NCI-H1436 treated with DMSO at 0.1 percent for 48 hours (cell line): Measurements from ENCODE around the gene C5orf47.
"Not testable (repeated sequence)": the region's sequence is repeated elsewhere in the genome, so short reads cannot be mapped to it uniquely, and the experiment has no call there.

Source experiments
- DNase-seq: peaks from one replicate; lab custom pipeline; 2025; lab: John Stamatoyannopoulos, UW

C5orf47 gene

GRCh38 chr5:173970878-173971650 lies 17.9 kb upstream of the C5orf47 start:
- no peak for DNase-seq

GRCh38 chr5:173971681-173972345 lies 17.2 kb upstream of the C5orf47 start:
- DNase-seq: no peak

GRCh38 chr5:173972607-173972924 lies 16.4 kb upstream of the C5orf47 start:
- no peak for DNase-seq

DNA sequence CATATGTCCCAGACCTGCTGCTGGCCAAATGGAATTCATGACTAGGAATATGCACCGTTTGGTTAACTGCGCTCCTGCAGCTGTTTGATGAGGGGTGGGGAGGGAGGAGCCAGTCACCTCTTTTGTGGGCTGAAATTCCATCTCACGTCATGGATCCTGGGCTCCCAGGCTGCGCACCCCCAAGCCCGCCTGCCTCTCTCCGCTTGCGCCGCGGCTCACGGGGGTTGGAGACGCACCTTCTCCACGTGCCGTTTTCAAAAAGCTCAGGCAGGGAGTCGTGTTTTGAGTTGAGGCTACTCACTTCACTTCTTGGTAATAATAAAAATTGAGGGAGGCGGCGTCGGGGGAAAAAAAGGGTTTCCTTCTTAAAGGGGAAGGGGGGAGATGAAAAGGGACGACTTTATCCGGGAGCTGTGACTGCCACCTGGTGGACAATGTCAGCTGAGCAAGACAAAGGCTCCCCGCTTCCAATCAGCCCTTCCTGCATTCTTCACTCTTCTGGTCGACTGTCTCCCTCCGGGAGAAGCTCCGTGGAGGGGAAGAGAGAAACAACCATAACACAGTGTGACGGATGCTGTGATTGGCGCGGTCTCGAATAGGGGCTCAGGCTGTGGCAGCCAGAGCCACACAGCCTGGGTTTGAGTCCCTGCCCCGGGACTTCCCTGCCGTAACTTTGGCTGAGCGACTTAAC lies 15.9 kb upstream of the C5orf47 start:
- DNase-seq: no peak

DNA sequence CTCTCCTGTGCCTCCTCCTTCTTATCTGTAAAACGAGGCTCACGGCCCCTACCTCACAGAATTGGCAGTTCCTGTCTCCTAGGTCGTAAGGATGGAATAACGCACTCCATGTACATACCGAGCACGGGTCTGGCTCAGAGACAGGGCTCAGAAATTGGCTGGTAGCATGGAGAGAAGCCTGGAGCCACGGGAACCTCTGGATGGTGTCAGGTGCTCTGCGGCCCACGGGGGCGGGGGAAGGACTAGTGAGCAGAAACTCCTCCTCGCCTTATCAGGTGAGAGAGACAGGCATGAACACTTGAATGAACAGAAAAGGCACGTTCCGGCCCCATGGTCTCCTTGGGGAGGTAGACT lies 15.4 kb upstream of the C5orf47 start:
- no peak for DNase-seq

- DNase-seq: no peak
These were observed 14.2 kb upstream of the C5orf47 start for GRCh38 chr5:173974688-173975239.

DNA sequence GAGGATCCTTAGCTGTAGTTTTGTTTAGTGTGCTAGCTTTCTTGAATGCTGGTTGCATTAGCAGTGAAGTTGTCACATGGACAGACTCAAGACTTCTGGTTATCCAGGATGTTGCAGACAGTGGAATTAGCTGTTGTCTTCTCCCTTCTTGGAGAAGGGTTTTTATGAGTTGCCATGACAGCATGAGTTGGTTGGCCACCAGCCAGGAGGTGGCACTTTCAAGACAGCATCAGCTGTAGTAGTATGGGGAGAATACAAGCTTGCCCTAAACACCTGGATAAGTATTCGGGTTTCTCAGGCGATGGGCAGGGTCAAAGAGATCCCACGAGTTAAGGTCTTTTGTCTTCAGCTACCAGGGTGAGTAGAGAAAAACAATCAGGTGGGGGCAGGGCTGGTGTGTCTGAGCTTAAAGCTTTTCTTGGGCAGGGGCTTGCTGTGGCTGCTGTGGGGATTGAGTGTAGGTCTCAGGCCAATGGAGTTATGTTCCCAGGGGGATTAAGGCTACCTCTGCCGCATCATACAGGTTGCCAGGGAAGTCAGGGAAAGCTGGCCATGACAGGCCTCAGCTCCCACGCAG lies 7.7 kb upstream of the C5orf47 start:
- no peak for DNase-seq

DNA sequence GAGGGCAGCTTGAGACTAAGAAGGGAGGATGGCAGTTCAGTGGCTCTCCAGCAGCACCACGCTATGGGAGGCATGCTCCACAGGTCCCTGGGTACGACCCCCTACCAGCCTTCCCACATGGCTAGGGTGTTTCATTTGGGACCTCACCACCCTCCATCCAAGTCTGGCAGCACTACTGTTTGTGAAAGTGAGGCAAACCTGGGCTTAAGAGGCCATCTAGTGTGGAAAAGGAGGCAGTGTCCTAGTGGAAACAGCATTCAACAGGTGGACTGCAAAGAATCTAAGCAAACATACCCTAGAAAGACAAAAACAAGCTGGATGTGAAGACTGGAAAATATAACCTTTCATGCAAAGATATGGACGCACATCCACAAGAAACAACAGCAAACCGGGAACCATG lies 4.8 kb upstream of the C5orf47 start:
- DNase-seq: no peak

GRCh38 chr5:173989432-173990082 lies 587 bp downstream of the C5orf47 start:
- DNase-seq: no peak

DNA sequence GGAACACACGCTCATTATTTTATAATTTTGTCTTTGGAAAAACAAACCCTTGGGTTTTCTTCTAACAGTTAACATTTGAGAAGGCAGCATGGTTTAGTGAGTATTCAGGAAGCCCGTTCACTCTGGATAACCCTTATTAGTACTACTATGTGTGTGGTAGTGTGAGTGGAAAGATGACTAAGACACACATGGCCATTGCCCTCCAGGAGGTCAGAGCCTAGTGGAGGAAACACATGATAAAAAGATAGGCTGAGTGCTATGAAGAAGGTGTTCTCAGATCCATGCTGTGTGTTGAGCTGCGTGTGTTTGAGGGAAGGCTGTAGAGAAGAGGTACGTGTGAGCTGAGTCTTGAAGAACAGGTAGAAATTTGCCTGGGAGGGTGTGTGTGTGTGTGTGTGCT lies 8.4 kb downstream of the C5orf47 start:
- DNase-seq: no peak

DNA sequence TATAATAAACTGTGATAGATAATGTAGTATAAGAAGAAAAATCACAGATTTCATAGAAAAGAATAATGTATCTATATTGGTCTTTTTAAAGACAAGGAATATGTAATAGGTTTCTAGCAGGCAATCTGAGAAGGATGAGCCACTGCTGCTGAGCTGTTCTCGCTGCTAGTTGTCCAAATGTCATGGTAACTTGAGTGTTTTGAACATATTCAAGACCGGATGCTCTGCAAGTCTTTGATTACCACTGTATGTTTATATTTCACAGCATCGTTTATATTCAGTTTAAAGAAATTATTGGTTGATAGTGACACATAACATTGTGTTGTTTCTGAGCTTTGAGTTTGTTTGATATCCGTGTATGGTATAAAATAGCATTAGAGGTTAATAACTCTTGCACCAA lies 9.6 kb downstream of the C5orf47 start:
- DNase-seq: no peak

GRCh38 chr5:174000076-174000475 lies 11.1 kb downstream of the C5orf47 start:
- DNase-seq: no peak

GRCh38 chr5:174003795-174004194 lies 14.8 kb downstream of the C5orf47 start:
- DNase-seq: no peak

- DNase-seq: no peak
These were observed 20.0 kb downstream of the C5orf47 start for GRCh38 chr5:174008922-174009321.

- DNase-seq: no peak
These were observed 21.4 kb downstream of the C5orf47 start for GRCh38 chr5:174010365-174010764.

DNA sequence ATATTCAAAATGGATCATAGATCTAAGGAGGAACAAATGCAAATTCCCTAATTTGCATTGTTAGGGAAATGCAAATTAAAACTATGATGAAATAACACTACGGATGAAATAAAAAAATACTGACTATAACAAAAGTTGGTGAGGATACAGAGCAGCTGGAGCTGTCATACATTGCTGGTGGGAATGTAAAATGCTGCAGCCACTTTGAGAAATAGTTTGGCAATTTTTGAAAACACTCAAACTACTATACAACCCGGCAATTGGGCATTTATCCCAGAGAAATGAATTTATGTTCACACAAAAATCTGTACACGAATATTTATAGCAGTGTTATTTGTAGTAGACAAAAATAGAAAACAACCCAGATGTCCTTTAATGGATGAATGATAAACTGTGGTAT lies 22.5 kb downstream of the C5orf47 start:
- DNase-seq: no peak

DNA sequence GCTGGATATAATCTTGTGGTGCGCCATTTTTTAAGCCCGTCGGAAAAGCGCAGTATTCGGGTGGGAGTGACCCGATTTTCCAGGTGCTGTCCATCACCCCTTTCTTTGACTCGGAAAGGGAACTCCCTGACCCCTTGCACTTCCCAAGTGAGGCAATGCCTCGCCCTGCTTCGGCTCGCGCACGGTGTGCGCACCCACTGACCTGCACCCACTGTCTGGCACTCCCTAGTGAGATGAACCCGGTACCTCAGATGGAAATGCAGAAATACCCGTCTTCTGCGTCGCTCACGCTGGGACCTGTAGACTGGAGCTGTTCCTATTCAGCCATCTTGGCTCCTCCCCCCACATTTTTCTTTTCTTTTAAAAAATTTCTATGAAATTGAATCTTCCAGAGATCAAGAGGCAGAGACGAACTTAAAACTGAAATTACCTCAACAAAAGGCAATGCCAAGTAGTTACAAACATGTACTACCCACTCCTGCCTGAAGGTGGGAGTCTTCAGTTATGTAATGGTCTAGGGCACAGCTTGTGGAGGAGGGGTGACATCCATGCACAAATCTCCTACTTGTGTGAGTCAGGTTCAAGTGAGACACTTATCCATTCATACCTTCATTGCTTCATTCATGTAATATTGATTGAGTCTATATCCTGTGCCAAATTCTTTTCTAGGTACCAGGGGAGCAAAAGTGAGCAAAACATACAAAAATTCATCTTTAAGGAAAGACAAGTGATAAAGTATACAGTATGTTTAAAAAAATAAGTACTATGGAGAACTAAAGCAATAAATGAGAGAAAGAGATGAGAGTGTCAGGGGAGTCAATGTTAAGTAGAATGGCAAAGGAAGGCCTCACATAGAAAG lies 31.3 kb downstream of the C5orf47 start:
- DNase-seq: not testable (repeated sequence)

DNA sequence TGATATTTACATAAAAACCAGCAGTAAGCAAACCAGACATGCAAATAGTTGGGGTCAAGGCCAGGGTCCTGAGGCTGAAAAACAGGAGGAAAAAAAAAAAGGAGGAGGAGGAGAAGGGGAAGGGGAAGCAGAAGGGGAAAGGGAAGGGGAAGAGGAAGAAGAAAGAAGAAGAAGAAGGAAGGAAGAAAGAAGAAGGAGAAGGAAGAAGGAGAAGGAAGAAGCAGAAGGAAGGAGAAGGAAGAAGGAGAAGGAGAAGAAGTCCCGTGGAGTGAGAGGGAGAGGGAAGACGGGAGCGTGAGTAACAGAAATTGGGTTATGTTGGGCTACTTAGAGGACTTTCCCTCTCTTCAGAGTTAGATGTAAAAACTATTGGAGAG lies 31.9 kb downstream of the C5orf47 start:
- no peak for DNase-seq

DNA sequence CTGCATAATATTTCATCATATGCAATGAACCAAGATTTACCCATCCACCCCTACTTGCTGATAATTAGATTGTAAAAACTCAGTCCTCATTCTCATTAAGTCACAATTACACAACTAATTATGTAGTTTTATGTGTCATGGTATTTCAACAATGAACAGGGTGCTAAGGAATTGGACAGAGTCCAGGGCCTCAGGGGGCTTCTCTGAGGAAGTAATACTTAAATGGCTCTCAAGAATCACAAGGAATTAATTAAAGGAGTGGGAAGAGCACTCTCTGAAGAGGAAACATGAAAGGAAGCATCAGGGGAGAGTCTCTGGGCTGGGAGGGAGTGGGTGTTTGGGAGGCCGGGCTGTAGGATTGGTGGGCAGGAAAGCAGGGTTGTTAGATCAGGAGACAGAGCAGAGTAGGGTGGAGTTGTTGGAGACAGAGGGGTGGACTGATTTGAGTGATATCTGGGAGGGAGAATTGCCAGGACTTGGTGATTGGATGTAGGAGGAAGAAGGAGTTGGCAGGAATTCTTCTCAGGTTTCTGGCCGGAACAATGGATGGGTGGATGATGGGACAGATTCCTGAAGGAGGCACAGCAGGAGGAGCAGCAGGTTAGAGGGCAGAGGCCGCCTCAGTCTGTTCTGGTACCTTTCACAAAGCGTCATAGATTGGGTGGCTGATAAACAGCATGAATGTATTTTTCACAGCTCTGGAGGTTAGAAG lies 33.6 kb downstream of the C5orf47 start:
- DNase-seq: no peak

DNA sequence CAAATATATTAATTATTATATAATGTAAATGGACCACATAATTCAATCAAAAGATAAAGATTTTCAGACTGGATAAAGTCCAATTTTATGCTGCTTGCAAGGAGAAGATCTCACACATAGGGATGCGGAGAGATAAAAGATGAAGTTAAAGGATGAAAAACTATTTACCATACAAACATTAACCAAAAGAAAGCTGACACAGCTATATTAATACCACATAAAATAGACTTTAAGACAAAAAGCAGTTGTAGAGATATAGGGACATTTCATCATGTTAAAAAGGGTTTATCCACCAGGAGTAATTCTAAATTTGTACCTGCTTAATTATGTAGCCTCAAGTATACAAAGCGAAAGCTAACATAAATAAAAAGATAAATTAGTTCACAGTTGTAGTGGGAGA lies 41.3 kb downstream of the C5orf47 start:
- no peak for DNase-seq
